GM10847 (cell line): ENCODE data around the gene IFNGR2.
A peak's percentile ranks its signal among the peaks of the same experiment; 100 is the strongest.

ENCODE experiments used
- POLR2A ChIP-seq: IDR thresholded peaks from 2 replicates; pipeline ENCODE4 v1.6.1; 2011; ENCODE audit not compliant: insufficient read length; ENCODE audit errors: extremely low read depth

IFNGR2 gene

GRCh38 chr21:33443194-33443593, 40.0 kb downstream of the IFNGR2 start:
- no peak for TF ChIP-seq POLR2A

DNA sequence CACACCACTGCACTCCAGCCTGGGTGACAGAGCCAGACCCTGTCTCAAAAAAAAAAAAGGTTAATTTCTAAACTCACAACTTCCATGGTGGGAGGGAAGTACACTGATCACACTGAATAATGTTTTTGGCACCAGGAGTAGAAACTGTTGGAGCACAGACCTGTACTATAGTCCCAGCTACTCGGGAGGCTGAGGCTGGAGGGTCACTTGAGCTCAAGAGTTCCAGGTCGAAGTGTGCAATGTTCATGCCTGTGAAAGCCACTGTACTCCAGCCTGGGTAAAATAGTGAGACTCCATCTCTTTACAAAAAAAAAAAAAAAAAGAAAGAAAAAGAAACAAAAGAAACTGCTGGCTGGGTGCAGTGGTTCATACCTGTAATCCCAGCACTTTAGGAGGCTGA, 41.3 kb downstream of the IFNGR2 start:
- TF ChIP-seq POLR2A, result no peak

- TF ChIP-seq POLR2A, result no peak
Observed at GRCh38 chr21:33449616-33450015, 46.4 kb downstream of the IFNGR2 start.

DNA sequence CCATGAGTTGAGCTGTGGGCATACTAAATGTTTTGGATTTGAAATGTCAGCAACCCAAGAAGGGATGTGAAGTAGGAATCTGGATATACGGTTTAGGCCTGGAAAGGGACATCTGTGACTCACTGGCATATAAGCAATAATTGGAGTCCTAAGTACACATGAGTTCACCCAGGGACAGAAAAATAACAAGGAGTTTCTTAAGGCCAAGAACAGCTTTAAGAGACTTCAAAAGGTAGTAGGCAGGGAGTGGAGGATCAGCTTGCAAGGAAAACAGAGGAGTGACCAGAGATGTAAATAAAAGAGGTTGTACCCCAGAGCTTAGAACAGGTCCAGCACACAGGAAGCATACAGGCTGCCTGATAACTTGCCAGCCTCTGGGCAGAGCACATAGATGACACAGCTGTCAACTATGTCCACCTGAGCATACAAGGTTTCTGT, 48.4 kb downstream of the IFNGR2 start:
- no peak for TF ChIP-seq POLR2A

DNA sequence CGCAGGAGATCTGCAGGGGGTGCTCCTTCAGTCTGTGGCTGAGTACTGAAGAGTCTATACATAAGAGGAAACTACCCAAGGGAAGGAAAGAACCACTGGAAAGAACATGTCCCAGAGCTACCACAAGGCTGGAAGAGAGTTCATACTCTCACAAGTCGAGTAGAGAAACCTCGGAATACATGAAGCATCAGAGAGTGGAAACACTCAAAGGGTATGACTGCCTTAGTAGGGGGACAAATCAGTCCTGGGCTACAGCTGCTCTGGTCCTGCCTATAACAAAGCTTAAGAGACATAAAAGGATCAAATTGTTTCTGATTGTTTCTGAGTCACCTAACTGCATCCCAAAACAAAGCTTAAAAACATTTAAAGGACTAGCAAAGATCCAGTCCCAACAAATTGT, 49.1 kb downstream of the IFNGR2 start:
- no peak for TF ChIP-seq POLR2A

- no peak for TF ChIP-seq POLR2A
Observed at GRCh38 chr21:33455686-33456446, 52.7 kb downstream of the IFNGR2 start.

- TF ChIP-seq POLR2A, result no peak
Observed at GRCh38 chr21:33458861-33459260, 55.6 kb downstream of the IFNGR2 start.

DNA sequence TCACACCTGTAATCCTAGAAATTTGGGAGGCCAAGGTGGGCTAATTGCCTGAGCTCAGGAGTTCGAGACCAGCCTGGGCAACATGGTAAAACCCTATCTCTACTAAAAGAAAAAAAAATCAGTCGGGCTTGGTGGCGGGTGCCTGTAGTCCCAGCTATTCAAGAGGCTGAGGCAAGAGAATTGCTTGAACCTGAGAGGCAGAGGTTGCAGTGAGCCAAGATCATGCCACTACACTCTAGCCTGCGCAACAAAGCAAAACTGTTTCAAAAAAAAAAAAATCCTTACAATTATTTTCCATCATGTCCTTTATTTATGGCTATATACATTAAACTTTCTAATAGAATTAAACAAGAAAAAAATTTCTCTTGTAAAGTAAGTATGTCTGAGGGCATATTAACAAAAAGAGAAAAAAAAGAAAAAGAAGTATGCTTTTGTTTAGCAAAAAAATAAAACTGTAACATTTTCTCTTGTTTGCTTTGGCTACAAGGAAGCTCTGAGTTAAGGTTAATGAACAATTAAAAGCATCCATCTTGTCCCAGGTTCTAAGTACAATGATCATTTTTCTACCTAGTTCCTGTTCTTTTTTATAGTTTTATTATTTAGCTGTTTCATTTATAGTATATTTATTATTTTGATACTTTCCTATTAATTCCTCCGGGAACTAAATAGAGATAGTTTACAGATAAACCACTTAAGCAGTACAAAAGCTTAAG, 58.5 kb downstream of the IFNGR2 start:
- no peak for TF ChIP-seq POLR2A

DNA sequence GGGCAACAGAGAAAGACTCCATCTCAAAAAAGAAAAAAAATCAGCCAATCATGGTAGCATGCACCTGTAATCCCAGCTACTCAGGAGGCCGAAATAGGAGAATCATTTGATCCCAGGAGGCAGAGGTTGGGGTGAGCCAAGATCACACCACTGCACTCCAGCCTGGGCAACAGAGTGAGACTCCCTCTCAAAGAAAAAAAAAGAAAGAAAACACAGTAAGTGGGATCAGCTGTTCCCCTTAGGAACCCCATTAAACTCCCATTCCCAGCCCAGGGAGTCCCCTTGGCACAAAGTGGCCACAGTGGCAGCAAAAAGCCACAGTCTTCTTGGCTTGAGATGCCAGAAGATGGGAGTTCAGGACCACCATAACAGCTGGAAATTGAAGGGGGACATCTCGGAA, 67.5 kb downstream of the IFNGR2 start:
- TF ChIP-seq POLR2A, result no peak

- TF ChIP-seq POLR2A, result no peak
Observed at GRCh38 chr21:33473344-33473743, 70.1 kb downstream of the IFNGR2 start.

DNA sequence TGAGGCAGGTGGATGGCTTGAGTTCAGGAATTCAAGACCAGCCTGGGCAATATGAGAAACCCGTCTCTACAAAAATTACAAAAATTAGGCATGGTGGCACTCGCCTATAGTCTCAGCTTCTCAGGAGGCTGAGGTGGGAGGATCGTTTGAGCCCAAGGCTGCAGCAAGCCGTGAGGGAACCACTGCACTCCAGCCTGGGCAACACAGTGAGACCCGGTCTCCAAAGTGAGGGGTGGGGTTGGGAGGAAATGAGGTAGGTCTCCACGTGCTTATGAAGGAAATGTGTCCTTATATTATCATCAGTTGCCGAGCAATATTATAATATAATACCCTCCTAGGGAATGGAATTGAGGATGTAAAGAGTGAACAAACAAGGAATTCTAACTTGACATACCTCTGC, 73.9 kb downstream of the IFNGR2 start:
- TF ChIP-seq POLR2A, result no peak

DNA sequence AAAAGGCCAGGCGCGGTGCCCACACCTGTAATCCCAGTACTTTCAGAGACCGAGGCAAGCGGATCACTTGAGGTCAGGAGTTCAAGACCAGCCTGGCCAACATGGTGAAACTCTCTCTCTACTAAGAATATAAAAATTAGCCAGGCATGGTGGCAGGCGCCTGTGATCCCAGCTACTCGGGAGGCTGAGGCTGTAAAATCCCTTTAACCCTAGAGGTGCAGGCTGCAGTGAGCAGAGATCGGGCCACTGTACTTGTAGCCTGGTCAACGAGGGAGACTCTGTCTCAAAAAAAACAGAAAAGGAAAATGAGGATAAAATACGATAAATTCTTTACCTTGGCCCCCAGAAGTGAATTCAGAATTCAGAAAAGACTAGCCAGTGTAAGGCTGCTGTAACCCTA, 75.0 kb downstream of the IFNGR2 start:
- TF ChIP-seq POLR2A, result no peak

DNA sequence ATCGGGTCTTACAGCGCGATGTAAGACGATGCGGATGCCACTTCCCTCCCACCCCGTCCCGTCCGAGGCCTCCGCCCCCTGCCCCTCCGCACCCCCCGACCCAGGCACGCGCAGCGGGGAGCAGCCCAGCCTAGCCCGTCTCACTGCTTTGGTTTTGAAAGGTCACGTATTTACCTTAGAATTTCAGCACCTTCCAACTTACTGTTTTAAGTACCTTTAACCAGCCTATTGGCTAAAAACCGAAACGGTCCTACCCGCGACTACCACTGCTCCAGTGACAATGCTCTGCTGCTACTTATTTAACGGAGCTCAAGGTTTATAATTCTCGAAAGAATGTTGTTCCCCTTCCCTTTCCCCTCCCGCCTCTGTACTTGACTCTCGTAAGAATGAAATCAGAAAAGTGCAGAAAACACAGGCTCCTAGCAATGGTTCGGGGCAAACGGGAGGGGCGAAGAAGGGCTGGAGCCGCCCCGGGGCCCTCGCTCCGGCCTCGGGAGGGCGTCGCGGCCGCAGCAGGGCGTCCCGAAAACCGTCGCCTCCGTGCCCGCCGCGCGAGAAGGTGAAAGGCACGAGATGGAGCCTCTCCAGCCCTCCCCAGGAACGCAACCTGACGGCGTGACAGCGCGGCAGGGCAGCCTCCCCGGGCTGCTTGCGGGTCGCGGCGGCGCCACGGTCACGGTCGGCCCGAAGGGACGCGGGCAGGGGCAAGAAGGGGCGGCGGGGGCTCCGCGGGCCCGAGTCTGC, 75.9 kb downstream of the IFNGR2 start:
- no peak for TF ChIP-seq POLR2A

DNA sequence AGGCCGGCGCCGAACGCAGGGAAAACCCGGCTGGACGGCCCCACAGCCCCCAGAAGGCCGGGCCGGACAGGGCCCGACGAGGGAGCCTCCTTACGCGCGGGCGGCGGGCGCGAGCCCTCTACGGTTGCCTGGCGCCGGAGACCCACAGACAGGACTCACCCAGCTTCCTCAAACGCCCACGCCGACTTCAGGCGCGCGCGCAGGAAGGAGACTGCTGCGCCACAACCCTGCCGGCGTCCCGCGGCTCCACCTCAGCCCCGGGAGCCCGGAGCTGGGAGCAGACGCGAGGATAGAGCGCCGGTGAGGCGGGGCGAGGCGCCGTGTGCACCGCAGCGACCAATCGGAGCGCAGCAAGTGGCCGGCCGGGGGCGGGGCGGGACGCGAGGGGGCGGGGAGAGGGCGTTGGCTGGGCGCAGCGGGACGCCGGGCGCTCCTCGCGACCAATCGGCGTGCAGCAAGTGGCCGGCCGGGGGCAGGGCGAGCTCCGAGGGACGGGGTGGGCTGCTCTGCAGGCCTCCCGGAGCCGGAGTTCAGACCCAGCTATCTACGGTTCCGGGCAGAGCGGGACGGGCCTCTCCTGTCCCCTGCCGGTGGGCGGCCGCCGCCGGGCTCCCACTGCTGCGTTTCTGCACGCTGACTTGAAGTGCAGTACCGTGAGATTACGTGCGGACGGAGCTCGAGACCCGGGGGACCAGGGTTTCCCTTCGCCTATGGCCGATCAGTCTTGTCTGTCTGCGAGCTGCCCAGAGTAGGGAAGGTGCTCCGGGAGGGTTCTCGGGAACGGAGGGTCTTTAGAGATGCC, 76.7 kb downstream of the IFNGR2 start, which contains the start of gene TMEM50B:
TMEM50B (minus strand) TSS at position 296 of the 802 bp plus-strand sequence. CDS start 11,089 bp downstream, outside the sequence.
- TF ChIP-seq POLR2A, result peak; percentile 77

DNA sequence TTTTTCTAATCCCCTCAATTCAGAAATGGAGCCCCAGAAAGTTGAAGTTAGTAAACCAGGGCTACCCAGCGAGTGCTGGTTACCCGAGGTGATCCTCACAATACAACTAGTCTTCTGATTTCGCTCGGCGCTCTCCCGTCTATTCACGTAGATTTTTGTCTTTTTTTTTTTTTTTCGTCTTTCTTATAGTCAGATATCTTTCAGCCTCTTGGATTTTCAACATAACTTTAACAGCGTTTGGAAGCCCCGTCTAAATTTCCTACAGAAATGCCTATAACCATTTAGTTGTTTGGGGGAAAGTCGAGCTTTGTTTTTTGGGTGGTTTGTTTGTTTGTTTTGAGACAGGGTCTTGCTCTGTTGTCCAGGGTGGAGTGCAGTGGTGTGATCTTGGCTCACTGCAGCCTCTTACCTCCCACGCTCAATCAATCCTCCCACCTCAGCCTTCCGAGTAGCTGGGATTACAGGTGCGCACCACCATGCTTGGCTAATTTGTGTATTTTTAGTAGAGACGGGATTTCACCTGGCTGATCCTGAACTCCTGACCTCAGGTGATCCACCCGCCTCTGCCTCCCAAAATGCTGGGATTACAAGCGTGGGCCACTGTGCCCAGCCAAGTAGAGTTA, 77.4 kb downstream of the IFNGR2 start:
- TF ChIP-seq POLR2A, result no peak

DNA sequence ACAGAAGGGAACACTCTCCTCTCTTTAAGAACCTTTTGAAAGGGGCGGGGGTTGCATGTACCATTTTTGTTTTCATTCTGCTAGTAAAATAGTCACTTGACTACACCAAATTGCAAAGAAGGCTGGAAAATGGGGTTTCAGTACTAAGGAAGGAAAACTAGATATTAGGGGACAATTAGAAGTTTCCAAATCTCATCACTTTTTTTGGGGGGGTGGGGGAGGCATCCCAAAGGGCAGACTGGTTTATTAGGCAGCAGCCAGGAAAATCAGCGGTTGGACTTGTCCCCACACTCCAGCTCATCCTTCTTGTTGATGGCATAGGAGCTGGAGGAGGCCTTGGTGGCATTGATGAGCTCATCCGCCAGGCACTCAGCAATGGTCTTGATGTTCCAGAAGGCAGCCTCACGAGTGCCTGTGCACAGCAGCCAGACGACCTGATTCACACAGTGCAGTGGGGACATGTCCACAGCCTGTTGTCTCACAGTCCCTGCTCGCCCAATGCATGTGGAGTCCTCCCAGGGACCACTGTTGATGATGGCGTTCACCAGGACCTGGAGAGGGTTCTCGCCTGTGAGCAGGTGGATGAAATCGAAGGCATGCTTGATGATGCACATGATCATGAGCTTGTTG, 78.2 kb downstream of the IFNGR2 start:
- no peak for TF ChIP-seq POLR2A
